Inflammatory macrophage (primary cell): Measurements from ENCODE around the gene FBXO3.
"Not testable (repeated sequence)": the region's sequence is repeated elsewhere in the genome, so short reads cannot be mapped to it uniquely, and the experiment has no call there.

Source experiments
- DNase-seq, 2 donors: peaks; one replicate each; pipeline ENCODE4 v3.0.0-alpha.2; 2020 to 2022
- total RNA-seq, 18 experiments: gene quantifications; one replicate each; lab custom pipeline; 2026; ENCODE audit warnings: mixed read lengths in 6 of 18, inconsistent platforms in 2 of 18; lab: John Stamatoyannopoulos, UW

FBXO3 gene, protein sequence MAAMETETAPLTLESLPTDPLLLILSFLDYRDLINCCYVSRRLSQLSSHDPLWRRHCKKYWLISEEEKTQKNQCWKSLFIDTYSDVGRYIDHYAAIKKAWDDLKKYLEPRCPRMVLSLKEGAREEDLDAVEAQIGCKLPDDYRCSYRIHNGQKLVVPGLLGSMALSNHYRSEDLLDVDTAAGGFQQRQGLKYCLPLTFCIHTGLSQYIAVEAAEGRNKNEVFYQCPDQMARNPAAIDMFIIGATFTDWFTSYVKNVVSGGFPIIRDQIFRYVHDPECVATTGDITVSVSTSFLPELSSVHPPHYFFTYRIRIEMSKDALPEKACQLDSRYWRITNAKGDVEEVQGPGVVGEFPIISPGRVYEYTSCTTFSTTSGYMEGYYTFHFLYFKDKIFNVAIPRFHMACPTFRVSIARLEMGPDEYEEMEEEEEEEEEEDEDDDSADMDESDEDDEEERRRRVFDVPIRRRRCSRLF
- total RNA-seq = 16.2 to 47.4 (median 27.3) reads per million in 18 experiments

DNA sequence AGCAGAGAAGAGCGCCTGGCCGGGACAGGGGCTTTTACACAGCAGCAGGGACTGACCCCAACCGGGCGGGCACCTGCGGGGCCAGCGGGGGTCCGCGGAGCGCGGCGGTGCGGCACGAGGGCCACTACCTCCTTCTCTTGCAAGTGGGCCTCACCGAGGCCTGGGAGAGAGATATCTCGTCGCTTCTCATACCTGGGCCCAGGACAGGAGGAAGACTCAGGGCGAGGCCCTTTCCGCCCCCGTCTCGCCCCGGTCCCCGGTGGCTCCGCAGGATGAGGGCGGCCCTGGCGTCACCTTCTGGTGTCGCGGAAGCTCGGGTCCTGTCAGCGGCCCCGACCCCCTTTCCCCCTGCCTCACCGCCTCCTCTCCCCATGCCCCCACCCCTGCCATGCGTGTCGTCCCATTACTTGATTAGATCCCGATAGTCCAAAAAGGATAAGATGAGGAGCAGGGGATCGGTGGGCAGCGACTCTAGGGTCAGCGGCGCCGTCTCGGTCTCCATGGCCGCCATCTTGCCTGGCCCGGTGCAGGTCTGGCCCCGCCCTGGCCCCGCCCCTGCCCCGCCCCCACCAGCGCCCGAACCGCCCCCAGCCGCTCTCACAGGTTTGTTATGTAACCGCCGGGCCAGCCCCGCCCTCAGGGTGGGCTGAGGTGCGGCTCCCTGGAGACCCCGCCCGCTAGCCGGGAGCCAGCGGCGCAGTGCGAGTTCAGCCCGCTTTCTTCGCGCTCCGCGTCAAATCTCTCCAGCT, at the start of gene FBXO3:
TSS of gene FBXO3 (minus strand) at position 534 of the 749 bp plus-strand sequence. CDS start at position 511, 23 bp downstream.
- peak; percentile 51 to 75 for DNase-seq

DNA sequence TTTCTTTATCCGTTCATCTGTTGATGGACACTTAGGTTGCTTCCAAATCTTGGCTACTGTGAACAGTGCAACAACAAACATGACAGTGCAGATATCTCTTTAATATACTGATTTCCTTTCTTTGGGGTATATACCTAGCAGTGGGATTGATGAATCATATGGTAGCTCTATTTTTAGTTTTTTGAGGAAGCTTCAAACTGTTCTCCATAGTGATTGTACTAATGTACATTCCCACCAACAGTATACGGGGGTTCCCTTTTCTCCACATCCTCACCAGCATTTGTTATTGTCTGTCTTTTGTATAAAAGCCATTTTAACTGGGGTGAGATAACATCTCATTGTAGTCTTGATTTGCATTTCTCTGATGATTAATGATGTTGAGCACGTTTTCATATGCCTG, 48.7 kb upstream of the FBXO3 start:
- DNase-seq = peak; percentile 15 to 34

DNA sequence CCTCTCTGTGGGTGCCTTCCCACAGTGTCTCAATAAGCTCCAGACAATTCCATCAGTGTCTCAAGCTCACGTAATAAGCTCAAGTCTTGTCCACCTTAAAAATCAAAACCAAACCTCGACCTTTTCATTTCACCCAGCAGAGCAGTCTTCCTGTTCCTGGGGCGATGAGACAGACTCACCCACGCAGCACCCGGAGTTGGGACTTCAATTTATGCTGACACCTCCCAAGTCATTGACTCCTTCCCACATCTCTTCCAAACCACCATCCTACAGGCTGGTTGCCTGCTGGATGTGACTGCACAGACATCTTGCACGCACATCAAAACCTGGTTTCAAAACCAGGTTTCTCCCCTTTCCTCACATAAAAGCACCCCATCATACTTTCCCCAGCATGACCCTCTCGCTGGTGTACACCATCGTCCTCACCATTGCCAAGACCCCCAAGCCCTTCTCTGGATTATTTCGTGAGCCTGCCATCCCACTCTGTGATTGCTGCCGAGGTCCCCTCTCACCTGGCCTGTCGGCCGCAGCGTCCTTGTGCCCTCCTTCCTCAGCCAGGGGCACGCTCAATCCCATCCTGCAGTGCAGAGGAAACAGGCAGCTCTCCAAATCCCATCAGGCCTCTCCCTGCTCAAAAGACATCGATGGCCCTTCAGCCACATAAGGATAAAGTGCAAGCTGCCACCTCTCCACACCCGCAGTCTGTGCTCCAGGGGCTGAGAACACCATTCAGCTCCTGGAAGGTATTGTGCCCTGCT, 45.1 kb upstream of the FBXO3 start:
- DNase-seq = peak; percentile 9 to 49

DNA sequence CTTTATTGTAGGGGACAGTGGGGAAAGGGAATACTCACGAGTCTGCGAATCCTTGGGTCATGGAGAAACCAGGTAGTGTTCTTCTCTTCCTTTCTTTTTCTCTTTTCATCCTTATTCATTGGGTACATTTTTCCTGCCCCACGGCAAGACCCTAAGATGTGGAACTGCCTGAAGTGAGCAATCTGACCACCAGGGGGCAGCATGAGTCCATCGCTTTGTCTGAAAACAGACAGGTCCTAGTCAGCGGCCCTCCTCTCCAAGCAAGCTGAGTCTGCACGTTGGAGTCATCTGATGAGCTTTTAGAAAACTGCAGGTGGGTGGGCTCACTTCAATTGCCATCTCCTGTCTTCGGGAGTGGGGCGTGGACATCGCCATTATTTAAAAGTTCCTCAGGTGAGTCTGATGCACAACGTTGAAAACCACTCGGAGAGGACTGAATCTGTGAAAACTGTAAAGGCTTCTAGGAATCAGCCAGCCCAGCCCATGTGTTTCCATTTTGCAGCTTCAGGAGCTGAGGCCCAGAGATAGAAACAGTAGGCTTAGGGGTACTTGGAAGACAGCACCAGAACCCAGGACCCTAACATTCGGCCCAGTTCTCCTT, 34.0 kb upstream of the FBXO3 start:
- peak; percentile 85 to 87 for DNase-seq

DNA sequence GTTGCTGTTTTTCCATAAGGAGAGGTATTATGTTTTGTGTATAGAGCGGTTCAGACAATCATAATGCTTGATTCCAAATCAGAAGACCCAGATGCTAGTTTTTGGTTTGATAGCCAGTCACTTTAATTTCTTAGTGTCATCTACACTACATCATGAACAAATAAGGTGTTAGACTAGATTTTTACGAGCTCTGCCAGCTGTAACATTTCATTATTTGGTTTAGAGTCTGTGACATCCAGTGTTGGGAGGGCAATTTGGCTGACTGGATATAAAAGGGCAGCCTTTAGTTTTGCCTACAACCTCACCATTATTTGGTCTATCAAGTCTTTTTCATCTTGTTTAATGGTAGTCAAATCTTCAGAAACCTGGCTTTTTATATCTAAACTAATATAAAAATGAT, 30.2 kb upstream of the FBXO3 start:
- DNase-seq = no peak

DNA sequence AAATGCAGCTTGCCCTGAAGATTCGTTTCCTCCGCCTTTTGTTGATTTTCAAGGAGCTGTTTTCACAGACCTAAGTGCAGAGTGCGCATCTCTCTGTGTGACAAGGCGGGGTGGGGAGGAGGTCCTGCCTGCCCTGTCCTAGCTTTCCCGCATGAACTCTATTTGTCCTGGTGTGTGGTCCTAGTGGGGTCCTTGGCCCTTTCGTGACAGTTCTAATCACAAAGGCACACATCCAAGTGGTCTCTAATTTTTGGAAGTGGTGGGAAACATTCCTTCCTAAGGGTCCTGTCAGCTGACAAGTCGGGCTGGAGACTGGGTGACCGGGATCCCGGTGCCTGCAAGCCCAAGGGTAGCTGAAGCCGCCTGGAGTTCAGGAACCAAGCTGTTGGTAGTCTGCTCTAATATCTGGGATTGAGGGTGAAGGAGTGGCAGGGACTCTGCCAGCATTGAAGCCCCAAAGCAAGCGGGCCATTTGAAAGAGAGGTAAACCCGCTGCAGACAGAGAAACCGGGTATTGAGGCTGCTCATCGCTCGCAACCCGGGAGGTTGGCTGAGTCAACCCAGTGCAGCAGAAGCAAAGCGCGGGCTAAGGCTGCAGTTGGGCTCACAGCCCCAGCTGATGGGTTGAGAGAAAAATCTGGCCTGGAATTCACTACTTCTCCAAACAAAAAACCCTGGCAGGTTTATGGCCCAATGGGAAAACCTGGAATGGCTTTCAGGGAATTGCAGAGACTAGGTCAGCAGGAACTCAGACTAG, 28.1 kb upstream of the FBXO3 start:
- DNase-seq = peak; percentile 18 to 31

DNA sequence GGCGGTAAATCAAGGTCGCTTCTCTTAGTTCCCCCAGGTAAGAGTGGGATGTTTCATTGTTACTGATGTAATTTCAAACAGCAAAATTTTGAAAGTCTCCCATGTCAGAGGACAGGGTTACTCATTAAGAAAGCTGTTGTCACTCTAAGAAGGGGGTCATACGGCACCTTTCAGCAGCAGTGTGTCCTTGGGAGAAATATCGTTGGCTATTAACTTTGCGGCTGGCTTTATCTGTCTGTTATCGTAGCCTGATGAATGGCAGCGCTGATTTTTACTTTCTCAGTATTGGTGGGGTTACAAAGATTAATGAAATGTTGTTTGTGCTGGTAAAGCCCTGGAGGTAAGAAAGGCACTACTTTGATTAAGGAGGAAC, 27.5 kb upstream of the FBXO3 start:
- no peak for DNase-seq

DNA sequence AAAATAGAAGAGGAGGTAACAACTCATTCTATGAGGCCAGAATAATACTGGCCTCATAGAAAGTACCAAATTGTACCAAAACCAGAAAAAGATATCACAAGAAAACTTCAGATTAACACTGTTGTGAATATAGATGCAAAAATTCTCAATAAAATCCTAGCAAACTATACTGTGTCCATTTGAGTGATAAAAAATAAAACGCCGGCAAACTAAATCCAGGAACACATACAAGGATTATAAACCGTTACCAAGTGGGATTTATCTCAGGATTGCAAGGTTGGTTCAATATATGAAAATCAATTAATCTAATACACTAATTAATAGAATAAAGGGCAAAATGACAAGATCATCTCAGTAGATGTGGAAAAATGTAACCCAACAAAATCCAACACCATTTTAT, 23.6 kb upstream of the FBXO3 start:
- no peak for DNase-seq

DNA sequence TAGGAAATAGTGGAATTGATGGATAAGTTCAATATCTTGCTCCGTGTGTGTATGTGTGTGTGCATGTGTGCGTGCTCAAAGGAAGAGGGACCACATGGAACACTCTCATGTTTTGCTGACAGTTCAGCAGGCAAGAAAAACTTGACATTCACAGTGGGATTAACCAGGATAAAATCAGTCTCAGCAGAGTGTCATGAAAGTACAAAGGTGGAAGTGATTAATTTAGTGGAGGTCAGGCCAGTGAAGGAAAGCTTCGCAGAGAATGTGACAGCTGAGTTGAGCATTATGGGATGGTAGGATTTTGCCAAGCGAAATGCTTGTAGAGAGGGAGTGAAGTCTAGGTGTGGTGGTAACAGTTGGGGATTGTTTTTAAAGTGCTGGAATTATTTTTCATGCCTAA, 15.7 kb upstream of the FBXO3 start:
- DNase-seq = no peak

DNA sequence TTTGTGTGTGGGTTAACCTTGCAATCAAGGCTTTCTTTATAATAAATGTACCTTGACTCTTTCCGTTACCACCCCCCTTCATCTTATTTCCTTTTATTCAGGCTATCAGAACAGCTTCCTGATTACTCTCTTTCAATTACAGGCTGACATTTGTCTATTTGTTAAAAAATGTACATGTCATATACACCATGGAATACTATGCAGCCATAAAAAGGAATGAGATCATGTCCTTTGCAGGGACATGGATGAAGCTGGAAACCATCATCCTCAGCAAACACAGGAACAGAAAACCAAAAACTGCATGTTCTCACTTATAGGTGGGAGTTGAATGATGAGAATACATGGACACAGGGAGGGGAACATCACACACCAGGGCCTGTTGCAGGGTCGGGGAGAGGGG, 13.8 kb upstream of the FBXO3 start:
- not testable (repeated sequence) for DNase-seq

DNA sequence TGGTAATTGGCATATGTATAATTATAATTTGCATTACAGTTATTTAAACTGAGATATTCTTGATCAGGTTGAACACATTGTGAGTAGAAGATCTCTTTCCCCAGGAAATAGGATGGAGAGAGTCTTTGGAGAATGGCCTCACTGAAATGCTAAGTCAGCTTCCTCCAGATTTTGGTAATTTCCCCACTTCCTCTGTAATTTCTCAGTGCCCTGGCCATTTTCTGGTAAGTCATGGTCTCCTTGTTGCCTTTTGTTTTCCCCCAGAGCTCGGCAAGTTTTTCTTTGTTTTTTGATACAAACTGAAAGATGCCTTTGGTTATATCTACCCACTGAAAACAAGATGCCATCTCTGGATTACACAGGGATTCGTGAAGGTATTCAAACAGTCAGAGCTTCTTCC, 12.8 kb upstream of the FBXO3 start:
- no peak for DNase-seq

DNA sequence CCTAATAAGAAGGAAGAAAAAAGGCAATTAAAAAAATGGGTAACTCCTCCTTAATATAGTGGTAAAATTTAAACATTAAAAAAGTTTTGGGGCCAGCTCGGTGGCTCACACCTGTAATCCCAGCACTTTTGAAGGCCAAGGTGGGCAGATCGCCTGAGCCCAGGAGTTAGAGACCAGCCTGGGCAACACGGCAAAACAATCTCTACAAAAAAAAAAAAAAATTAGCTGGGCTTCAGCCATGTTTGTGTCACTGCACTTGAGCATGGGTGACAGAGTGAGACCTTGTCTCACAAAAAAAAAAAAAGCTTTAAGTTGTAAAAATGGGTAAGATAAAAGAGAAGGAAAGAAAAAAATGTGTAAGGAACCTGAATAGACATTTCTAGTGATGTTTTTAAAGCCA, 11.3 kb upstream of the FBXO3 start:
- DNase-seq = no peak

DNA sequence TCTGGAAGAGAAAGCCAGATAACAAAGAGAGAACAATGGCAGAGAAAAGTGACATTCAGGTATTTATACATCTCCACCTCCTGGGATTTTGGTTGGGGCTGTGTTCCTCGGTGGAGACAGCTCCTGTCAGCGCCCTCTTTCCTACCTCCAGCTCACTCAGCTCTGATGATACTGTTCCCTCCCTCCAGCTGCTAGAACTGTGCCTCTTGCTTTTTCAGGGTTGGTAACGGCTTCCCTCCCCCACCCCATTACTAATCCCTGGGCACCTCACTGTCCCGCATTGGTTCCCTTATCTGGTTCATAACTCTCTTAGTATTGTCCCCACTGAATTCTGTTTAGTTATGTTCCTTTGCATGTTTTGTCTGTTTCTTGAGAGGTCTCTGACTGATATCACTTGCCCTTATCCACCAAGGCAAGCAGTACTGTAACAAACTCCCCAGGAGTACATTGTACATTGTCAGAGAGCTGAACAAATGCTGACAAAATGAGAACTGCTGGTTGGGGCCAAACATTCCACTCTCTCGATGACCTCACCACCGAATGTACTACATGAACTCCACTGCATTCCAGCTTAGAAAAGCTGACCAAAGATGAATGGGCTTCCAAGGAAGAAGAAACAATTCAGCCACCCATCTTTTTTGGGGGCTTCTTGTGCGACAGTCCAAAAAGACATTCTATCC, 5.7 kb upstream of the FBXO3 start:
- DNase-seq = no peak

DNA sequence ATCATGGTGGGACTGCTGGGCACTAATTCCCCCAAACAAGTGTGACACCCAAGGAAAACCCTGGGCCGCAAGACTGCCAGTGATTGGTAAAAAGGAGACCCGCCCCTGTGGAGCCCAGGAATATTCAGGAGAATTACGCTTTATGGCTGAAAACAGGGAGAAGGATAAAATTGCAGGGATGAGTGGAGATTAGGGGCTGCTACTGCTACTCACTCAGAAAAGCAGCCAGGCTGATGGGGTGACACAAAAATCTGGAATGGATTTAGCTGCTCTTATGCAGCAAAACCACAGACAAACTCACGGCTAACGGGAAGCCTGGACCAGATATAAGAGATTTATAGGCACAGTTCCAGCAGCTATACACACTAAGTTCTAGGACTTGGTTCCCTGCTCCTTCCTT, 4.4 kb upstream of the FBXO3 start:
- DNase-seq = no peak

DNA sequence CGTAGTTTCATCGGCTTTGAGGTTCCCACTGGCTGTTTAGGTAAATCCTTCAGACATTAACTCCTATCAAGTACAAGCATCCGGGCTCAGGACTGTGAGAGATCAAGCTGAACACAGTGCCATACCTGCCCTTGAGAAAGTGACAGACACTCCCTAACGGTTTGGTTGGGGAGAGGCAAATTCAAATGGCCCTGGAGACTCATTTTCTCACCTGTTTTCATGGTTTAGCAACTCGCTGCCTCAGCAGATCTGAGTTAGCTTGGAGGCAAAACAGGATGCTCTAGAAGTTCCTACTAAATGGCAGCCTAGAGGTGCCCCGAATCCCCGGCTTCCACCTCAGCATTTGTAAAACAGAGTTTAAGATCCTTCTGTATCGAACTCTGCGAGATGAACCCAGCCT, 3.6 kb upstream of the FBXO3 start:
- no peak for DNase-seq

DNA sequence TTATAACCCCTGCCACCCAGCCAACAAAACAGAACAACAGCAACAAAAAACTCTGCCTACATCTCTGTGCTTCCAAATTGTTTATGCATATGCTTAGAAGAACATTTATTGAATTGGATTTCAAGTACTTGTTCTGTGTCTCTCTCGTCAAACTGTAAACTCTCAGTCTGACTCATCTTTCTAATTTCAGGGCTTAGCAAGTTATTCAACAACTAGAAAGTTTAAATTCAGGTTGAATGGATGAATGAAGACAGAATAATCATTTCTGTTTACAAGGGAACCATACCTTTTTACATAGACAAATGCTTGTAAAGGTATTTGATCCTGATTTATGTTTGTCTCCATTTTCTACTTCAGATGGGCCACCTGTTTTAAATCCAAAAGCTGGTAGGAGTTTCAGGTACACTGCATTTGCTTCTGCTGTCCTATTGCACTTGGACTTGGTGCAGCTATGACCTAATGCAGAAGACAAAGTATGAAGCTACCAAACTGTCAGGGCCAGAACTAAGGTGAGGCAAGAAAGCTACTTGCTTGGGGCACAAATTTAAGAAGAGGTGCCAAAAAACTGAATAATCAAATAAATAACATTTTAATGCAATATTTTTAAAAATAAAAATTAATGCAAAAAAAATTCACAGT, 1.6 kb upstream of the FBXO3 start:
- DNase-seq = no peak

DNA sequence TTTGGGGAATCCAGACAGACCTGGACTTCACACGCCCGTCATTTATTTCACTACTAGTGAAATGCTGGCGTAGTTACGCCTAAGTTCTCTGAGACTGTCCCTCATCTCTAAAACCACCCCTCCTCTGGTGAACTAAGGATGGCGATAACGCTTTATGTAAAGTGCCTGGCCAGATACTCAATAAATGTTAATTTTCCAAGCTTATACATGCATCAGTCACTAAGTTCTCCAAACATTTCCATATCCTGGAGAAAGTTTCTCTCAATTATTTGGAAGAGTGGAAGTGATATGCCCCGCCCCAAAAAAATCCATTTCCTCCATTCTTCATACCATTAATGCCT, 1.1 kb upstream of the FBXO3 start:
- no peak for DNase-seq

DNA sequence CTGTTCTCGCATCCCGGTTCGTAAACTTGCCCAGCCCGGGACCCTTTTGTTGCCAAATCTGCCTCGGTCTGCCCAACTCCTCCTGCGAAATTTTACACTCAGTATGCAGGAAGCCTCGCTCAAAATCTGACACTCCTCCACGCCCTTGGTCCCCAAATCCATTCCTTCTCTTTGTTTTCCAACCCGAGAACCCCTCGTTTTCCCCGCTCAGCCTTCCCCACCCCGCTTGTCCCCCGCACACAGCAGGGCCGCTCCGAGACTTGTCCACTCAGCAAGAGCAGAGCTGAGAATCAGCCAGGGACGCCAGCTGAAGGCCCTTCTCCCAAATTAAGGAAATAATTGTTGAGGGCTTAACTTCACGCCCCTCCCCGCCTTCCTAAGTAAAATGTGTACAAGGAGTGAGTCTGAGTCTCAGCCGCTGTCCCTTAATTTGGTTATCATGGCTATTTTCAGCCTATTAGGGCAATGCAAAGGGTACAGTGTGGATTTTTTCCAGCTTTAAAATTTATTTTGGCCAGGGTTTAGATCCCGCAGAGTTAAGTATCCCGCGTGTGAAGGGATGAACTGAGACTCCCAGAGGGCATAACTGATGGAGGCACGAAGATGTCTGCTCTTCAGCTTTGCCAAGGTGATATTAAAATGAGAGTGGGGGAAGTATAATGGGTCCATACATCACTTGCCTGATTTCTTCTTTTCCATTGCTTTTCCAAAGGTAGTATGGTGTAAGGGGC, 581 bp upstream of the FBXO3 start:
- no peak for DNase-seq

DNA sequence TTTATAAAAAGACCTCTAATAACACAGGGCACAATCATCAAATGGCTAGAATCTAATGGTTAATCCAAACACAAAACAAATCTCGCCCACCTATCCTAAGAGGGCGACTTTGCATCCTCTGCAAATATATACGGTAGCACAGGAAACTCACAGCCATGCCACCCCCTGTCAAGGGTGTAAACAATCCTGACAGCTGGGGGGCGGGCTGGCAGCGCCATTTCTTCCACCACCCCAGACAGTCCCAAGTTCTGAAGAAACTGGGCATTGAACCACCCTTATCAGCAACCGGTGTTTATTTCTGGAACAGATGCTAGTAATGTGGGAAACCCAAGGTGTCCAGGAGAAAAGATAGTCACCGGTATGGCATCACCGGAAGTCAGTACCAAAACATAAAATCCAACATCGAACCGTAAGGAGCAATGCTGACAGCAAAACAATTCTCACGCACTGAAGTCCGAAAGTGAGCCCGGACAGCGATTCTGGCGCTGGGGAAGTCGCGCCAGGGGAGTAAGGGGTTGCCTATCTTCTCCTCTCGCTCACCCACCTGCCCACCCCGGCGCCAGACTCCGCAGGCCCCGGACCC, 825 bp downstream of the FBXO3 start:
- peak in 1 of 2 donors; percentile 2 for DNase-seq

DNA sequence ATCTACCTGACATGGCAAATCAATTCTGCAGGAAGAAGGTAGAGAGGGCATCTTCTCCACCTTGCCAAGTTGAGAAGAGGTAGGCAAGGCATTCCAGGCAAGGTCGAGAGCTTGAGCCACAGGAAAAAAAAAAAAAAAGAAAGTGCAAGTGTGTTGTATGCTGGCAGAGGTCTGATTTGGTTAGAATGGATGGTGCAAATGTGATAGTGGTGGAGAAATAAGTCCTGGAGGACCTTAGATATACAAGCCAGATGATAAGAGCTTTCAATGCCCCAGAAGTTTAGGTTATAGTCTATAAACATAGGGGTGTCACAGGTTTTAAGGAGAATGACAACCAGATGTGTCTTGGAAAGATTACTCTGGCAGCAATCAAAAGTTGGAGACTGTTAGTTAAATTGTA, 1.4 kb downstream of the FBXO3 start:
- no peak for DNase-seq
